Suprapubic skin (tissue), 4 donors: ENCODE data around the gene PLEKHA3. TPM values are rescaled to one million over a fixed set of nuclear protein-coding genes. Genes with fewer than 3 reads are reported as not detected.
"Not testable (repeated sequence)": the region's sequence is repeated elsewhere in the genome, so short reads cannot be mapped to it uniquely, and the experiment has no call there.

Experiments
- DNase-seq, 2 donors: peaks; one replicate each; pipeline ENCODE4 v3.0.0-alpha.2; 2019; ENCODE audit warnings: low spot score in 2 of 2
- H3K27ac ChIP-seq: fragments of 200-600 bp; sonication (generic); one replicate; pipeline ENCODE4 v1.5.1; 2019
- H3K27me3 ChIP-seq: fragments of 200-600 bp; sonication (generic); one replicate; pipeline ENCODE4 v1.5.1; 2019
- H3K36me3 ChIP-seq: fragments of 200-600 bp; sonication (generic); one replicate; pipeline ENCODE4 v1.5.1; 2019
- H3K4me1 ChIP-seq: fragments of 200-600 bp; sonication (generic); one replicate; pipeline ENCODE4 v1.5.1; 2019
- H3K4me3 ChIP-seq: fragments of 200-600 bp; sonication (generic); one replicate; pipeline ENCODE4 v1.5.1; 2019; ENCODE audit warnings: mild to moderate bottlenecking
- H3K9me3 ChIP-seq: fragments of 200-600 bp; sonication (generic); one replicate; pipeline ENCODE4 v1.5.1; 2019
- CTCF ChIP-seq, 2 donors: fragments of 200-600 bp in 1 of 2; fragments of 450-650 bp in 1 of 2; sonication (generic) in 1 of 2; IDR thresholded peaks; one replicate each; pipeline ENCODE4 v1.5.1; 2016 to 2019; ENCODE audit warnings: antibody characterized with exemption in 2 of 2, mild to moderate bottlenecking in 1 of 2, moderate library complexity in 1 of 2
- EP300 ChIP-seq: sonication (generic); formaldehyde crosslinking; IDR thresholded peaks from one replicate; pipeline ENCODE4 v1.6.1; 2017; ENCODE audit warnings: antibody characterized with exemption
- POLR2A ChIP-seq, 2 donors: fragments of 450-650 bp; IDR thresholded peaks; one replicate each; pipeline ENCODE4 v1.6.1; 2017; ENCODE audit warnings: antibody characterized with exemption in 2 of 2, mild to moderate bottlenecking in 2 of 2, moderate library complexity in 2 of 2
- POLR2AphosphoS5 ChIP-seq, 3 donors: sonication (generic); formaldehyde crosslinking; IDR thresholded peaks; one replicate each; pipeline ENCODE4 v1.6.1; 2017; ENCODE audit warnings: antibody characterized with exemption in 3 of 3
- WGBS: methylation state at CpG from one replicate; pipeline ENCODE4 v1.1.5; 2018; 5-methylcytosine and 5-hydroxymethylcytosine counted together
- total RNA-seq, 4 donors: library from RNA; depleted of rRNA; stranded (reverse); fragments of >200 nt; gene quantifications; one replicate each; pipeline ENCODE4 v1.1.0, GENCODE V29; 2016

Gene PLEKHA3
- total RNA-seq, 4 donors from 2014 or later = 2.9 to 7.7 (median 5.8) TPM

- no peak for DNase-seq
- Histone ChIP-seq H3K36me3 (no peaks in the 10 kb centered on the region), H3K4me3 (no peak overlapping the region), H3K27ac (no peak overlapping the region), H3K4me1 (peaks cover under 1% of the 10 kb centered on the region), H3K9me3 (no peaks in the 10 kb centered on the region), H3K27me3 (no peaks in the 10 kb centered on the region)
- WGBS = 95% methylated on average over 11 of the region's 11 CpGs
- TF ChIP-seq POLR2A (IDR thresholded peaks at IDR 0.05) (no peak), CTCF (IDR thresholded peaks at IDR 0.05) (no peak), POLR2AphosphoS5 (IDR thresholded peaks at IDR 0.05) (no peak)
Observed at GRCh38 chr2:178457390-178457886, 22.8 kb upstream of the PLEKHA3 start.

- no peak overlapping the region for H3K27ac ChIP-seq
- DNase-seq = no peak
- WGBS = 92% methylated on average over 7 of the region's 7 CpGs
- TF ChIP-seq CTCF (IDR thresholded peaks at IDR 0.05) (no peak), POLR2AphosphoS5 (IDR thresholded peaks at IDR 0.05) (no peak), POLR2A (IDR thresholded peaks at IDR 0.05) (no peak), EP300 (no peak)
- no peak overlapping the region for H3K4me3 ChIP-seq
- H3K36me3 ChIP-seq = peaks cover 11% of the 10 kb centered on the region
- no peaks in the 10 kb centered on the region for H3K27me3 ChIP-seq
- H3K9me3 ChIP-seq = no peaks in the 10 kb centered on the region
- no peaks in the 10 kb centered on the region for H3K4me1 ChIP-seq
Observed at GRCh38 chr2:178469219-178469849, 10.9 kb upstream of the PLEKHA3 start.

GRCh38 chr2:178471313-178471712 is 8.9 kb upstream of the PLEKHA3 start:
- DNase-seq, H3K4me1 ChIP-seq: not testable (repeated sequence)

GRCh38 chr2:178473373-178473772 is 6.9 kb upstream of the PLEKHA3 start:
- TF ChIP-seq CTCF (IDR thresholded peaks at IDR 0.05) (no peak), POLR2AphosphoS5 (IDR thresholded peaks at IDR 0.05) (no peak), POLR2A (IDR thresholded peaks at IDR 0.05) (no peak), EP300 (no peak)

More at GRCh38 chr2:178471313-178471712, 8.9 kb upstream of the PLEKHA3 start:
- H3K36me3 ChIP-seq = peaks cover 11% of the 10 kb centered on the region
- not testable (repeated sequence) for H3K27ac ChIP-seq, H3K27me3 ChIP-seq, H3K9me3 ChIP-seq, H3K4me3 ChIP-seq
- WGBS = 96% methylated on average over 5 of the region's 5 CpGs

DNA sequence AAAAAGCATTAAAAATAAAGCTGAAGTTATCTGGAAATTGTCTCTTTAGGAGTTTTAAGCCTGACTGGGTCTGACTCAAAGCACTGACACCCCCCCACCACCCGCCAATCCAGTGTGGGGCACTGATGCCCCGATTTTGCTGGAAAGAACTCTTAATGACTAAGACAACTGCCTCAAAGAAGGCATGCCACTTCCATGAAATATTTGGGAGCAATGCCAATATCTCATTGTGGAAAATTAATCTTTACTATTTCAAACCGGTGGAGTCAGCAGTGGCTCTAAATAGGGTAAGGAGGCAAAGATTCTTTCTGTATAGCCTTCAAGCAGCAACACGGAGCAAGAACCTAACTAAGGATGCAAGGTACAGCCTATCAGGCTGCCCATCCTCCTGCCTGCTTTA is 6.3 kb upstream of the PLEKHA3 start:
- Histone ChIP-seq H3K4me1 (peaks cover 8% of the 10 kb centered on the region), H3K36me3 (no peaks in the 10 kb centered on the region), H3K4me3 (no peak overlapping the region), H3K9me3 (no peaks in the 10 kb centered on the region), H3K27me3 (no peaks in the 10 kb centered on the region), H3K27ac (no peak overlapping the region)
- TF ChIP-seq CTCF (IDR thresholded peaks at IDR 0.05) (no peak), EP300 (no peak), POLR2AphosphoS5 (IDR thresholded peaks at IDR 0.05) (no peak), POLR2A (IDR thresholded peaks at IDR 0.05) (no peak)
- no peak for DNase-seq
- WGBS = 37% methylated on average over 4 of the region's 4 CpGs

More at GRCh38 chr2:178473373-178473772, 6.9 kb upstream of the PLEKHA3 start:
- 95% methylated on average over 2 of the region's 2 CpGs for WGBS
- peaks cover 8% of the 10 kb centered on the region for H3K4me1 ChIP-seq
- H3K27ac ChIP-seq = no peak overlapping the region
- H3K4me3 ChIP-seq = no peak overlapping the region
- DNase-seq = no peak
- H3K27me3 ChIP-seq = no peaks in the 10 kb centered on the region
- H3K9me3 ChIP-seq = no peaks in the 10 kb centered on the region
- H3K36me3 ChIP-seq = peaks cover 1% of the 10 kb centered on the region
